HG03439 (cell line): Measurements from ENCODE around the gene ACP1.

Experiments used
- ATAC-seq: cut with Tn5 transposase; IDR thresholded peaks from one replicate; pipeline ENCODE4 v1.9.1; 2021; ENCODE audit warnings: mild to moderate bottlenecking, moderate library complexity; ENCODE audit not compliant: unreplicated experiment

The ACP1 gene

DNA sequence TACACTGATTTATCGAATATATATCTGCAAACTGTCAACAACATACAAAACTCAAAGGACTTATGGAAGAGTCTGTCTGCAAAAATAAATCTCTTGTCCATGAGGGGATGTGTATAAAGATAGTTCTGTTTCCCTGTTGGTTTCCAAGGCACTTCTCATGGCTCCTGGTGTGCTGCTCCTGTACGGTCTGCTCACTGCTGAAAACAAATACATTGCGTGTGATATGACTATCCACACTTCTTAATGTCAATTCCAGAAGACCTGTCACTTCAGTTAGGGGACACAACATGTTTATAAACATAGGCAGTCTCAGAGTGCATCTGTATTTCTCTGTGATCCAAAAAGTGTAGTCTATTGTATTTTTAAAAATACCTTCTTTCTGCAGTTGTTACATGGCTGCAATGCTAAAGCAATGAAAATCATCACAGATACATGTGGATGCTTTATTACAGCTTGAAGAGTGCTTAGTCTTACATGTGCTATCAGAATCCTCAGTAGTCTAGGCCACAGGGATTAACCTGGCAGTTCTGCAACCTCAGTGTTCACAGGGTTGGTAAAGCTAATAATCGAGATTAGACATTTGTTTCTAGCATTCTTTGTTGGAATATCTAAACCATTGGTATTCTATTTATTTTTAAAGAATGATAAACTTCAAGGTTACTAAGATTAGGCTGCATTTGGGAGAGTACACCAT lies 15.4 kb downstream of the ACP1 start:
- ATAC-seq: no peak

- ATAC-seq: no peak
These were observed 15.9 kb downstream of the ACP1 start for GRCh38 chr2:280650-281110.

DNA sequence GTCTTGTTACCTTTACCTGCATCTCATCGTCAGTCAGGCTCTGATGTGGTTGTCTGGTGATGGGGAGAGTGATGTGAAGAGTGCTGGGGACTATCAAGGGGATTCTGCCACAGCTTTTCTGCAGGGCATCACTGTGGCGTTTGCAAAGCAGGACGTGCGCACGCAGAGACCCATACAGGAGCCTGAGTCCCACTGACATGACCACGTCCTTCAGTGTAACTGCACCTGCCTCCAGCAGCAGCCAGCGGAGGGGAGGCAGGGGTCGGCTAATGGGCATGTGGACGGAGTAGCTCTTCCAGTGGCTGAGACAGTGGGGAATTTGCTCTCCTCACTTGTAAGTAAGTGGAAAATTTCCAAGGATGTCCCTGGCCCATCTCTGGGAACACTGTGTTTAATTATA lies 16.6 kb downstream of the ACP1 start:
- no peak for ATAC-seq

DNA sequence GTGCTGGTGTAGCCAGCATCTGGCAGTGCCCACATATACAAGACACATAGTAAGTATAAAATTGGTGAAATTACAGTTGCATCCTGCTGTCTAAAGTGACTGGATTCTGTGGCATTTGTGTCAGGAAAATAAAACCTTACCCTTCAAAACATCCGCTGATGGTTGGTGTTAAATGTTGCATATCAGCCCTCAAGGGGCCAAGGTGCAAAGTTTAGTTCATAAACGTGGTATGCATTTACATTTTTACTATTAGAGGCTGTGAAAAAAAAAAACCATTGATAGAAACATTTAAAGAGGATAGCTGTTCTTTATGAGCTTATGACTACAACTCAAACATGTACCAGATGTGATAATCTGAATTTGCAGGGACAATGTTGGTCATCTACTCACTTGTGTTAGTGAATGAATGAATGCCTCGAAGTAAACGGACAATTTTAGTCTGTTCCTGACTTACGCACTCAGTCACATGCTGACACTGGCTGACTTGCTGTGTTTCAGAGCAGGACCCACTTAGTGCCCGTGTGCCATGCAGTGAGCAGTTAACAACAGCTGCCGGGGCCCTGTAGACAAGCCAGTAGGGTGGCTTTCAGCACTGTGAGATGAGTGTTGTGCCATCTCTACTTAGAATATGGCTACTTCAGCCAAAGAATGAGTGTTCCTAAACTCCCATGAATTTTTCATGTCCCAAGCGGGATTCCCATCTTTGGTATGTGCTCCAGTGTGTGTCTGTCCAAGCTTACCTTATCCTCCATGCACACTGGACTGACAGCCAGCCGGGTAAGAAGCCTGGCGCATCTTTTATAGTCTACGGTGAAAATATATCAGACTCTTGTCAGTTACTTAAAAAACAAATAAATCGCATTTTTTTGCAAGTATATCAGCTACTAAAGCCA lies 17.9 kb downstream of the ACP1 start:
- no peak for ATAC-seq

DNA sequence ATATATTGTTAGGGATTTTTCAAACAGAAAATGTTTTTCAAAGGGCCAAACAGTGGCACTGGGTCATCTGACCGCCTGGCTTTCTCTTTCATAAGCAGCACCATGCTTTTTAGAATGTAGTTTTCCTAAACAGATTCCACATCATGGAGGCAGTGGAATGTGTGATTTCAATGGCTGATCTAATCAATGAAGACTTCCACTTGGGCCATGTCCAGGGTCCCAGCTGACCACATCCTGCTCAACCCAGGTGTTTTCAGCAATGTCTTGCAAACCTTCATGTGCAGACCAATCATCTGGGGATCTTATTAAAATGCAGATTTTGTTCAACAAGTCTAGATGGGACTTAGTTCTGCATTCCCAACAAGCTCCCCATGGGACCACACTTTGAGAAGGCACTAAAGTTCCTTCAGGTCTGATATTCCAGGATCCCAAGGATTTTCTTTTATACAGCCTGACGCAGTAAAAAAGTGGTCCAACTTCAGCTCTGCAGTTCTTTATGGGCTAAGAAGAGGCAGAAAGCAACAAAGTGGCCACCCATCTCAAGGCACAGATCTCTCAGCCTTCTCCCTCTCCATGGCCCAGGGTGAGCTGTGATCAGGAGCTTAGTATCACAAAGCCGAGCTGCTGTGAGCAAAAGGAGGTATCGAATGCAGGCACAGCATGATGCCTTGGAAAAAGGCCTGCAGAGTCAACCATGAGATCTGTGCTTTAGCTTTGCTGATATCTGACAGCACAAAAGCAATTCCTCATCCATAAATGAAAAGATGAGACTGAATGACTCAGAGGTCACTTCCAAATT lies 19.4 kb downstream of the ACP1 start:
- no peak for ATAC-seq

DNA sequence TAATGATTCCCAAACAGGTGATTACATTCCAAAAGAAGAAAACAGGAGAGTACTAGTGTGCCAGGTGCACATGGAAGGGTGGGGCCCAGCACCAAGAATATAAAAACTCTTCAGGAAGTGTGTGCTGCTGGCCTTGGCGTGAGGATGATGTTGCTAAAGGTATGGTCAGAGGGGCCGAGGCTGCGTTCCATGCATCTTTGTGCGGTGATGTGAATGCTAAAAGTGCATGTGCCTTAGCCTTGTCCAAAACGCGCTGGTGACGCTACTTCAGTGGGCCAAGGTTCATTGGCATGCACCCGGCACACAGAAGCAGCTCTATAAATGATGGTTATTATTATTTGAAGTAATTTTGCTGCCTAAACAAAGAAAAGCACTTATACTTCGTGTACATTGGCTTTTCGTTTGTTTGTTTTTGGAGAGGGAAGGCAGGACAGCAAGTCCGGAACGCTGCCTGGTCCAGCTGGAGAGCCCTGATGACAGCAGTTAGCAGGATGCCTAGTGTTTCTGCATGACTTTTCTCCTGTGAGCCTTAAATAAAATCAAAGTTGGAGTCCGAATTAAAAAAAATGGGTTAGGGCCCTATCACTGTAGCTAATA lies 20.2 kb downstream of the ACP1 start:
- no peak for ATAC-seq

DNA sequence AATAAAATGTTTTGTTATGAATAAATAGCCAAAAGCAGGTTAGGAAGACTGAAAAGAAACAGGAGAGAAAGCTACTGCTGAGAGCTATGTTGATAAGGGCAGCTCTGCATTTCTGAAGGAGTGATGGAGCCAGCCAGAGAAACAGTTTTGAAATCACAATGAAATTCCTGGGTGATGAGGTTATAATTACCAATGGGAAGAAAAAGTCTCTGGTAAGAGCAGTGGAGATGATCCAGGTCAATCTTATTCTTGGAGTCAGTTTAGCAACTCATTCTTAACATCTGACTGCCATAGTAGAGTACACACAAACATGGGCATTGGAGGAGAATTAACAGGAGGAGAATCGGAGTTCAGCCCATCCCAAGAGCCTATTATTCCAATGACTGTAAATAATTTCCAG lies 20.8 kb downstream of the ACP1 start:
- no peak for ATAC-seq

DNA sequence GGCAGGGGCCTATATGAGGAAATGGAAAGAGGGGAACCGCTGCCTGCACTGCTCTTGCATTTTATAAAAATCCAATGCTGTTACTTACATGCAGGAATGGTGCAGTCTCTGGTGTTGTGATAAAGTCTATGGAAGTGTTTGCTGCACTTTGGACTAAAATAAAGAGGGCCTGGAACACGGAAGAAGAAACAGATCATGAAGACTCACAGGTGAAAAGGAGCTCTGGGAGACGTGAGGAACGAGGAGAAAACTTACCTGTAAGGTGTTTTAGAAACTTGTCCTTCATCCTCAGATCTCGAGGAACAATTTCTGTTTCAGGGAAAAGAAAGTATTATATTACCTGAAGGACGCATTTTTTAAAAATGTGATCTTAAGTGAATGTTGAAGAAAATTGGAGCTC lies 21.3 kb downstream of the ACP1 start:
- ATAC-seq: no peak

GRCh38 chr2:286774-287392 lies 22.1 kb downstream of the ACP1 start:
- no peak for ATAC-seq

- ATAC-seq: no peak
These were observed 22.7 kb downstream of the ACP1 start for GRCh38 chr2:287471-287885.

DNA sequence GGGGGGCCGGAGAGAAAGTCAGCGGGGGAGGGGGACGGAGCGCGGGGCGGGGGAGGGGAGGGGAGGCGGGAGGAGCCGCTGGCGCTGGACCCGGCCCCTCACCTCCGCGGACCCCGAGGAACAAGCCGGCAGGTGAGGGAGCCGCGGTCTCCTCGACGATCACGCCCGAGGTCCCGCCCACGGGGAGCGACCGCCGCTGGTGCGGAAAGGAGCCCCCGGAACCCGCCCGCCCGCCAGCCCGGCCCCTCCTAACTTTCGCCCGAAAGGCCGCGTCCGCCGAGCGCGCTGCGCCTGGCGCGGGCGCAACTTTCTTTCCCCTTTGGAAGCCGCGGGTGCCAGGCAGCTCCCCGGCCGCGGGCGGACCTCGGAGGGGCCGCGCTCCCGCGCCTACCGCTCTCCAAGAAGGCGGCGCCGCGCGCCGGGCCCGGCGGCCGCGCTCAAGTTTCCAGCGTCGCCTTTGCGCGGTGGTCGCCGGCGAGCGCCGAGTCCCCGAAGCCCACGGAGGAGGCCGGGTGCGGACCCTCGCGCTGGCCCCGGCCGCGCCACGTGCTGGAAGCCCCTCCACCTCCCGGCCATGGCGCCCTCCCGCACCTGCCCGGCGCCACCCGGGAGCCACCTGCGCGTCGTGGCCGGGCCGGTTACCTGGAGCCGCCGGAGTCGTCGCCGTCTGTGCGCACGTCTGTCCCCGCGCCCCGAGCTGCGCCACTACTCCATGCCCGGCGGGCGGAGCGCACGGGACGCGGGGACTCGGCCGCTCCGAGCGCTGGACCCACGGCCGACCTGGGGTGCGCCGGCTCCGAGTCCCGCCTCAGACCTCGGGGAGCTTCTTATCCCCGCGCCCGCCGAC lies 23.4 kb downstream of the ACP1 start, which contains the start of gene ALKAL2:
Gene ALKAL2, minus strand, starts transcription at position 181 of the 847 bp plus-strand sequence. CDS start 256 bp downstream, outside the sequence.
- no peak for ATAC-seq

DNA sequence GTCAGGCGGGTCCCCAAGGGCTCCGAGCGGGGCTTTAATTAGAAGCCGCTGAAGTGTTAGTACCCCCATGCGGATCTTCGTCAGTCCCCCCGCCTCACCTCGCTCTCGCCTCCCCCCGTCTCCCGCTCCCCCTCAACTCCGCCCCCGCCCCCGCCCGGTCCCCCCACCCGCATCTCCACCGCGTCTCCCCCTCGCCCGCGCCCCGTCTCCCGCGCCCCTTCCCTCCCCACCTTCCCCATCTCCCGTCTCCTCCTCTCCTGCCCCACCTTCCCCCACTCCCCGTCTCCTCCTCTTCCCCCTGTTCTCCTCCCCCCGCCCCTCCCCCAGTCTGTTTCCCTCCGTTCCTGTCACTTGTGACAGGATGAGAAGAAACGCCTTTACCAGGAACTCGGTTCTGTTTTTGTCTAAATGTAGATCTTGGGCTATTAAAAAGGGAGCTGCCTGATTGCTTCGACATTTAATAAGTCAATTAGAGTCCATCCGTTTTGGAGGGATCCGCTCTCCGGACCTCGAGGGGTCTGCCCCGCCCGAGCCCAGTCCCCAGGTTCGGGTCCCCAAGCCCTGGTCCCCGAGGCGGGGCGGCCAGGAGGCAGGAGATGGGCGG lies 24.1 kb downstream of the ACP1 start:
- ATAC-seq: no peak

GRCh38 chr2:289362-290089 lies 24.8 kb downstream of the ACP1 start:
- no peak for ATAC-seq

DNA sequence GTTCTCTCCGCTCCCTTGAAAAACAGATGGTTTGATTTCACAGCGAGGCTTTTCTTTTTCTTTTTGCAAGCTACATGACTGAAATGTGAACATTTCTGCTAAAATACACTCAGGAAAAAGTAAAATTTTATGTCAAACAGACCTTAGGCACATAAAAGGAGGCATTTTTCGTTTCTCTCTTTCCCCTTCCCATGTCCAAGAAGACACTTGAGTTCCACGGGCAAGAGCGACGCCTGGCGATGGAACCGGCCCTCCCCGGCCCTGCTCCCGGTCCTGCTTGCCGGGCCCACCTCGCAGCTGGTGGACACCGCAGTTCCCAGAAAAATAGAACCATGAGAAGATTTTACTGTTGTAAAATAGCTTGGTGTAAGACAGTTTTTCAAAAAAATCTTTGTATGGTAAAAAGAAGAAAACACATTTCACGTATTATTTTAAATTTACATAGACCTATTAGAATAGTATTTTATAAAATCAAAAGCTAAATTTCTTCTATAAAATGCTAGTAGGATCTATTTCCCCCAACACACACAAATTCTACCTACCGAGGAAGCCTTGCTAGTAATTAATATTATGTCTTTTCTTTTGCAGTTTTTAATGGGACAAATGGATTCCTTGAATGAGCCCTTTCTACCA lies 25.5 kb downstream of the ACP1 start:
- no peak for ATAC-seq

DNA sequence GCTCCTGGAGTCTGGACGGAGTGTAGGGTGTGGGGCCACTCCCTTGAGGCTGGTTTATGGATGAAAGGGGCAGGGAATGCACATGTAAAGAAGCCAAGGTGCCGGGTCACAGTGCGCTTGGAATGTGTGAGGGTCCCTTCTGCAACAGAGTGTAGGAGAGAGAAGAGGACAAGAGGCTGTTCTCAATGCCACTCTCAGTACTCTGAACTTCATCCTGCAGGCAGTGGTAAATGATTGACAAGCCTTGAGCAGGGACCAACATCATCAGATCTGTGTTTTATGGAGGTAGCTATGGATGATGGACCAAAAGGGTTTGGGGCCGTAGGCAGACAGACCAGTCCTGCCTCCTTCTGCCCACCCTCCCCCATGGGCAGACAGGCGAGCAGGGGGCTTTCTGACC lies 30.3 kb downstream of the ACP1 start:
- ATAC-seq: no peak

DNA sequence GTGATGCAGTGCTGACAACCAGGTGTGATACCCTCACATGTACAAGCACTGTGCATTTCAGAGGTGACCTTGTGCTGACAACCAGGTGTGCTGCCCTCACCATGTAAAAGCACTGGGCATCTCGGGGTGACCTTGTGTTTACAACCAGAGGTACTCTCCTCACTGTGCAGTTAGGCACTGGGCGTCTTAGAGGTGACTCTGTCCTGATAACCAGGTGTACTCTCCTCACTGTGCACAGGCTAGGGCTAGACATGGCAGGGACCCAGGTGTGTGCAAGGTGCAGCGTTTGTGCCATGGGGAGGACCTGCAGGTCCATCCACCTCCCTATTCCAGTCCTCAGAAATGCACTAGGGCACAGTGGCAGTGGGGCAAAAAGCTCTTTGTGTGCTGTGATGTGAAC lies 31.6 kb downstream of the ACP1 start:
- no peak for ATAC-seq

- no peak for ATAC-seq
These were observed 40.6 kb downstream of the ACP1 start for GRCh38 chr2:305366-305765.
